ENCODE data around the gene SKP2.

The SKP2 gene

GRCh38 chr5:36206913-36207312 lies 55.0 kb downstream of the SKP2 start:
- Mint-ChIP-seq H3K27ac (no peak overlapping the region), H3K4me3 (no peak overlapping the region)

GRCh38 chr5:36208786-36209185 lies 56.9 kb downstream of the SKP2 start:
- no peaks in the 10 kb centered on the region for H3K9me3 Mint-ChIP-seq
- no peaks in the 10 kb centered on the region for H3K27me3 Mint-ChIP-seq (ENCODE audit: low read depth, poor library complexity)
- no peaks in the 10 kb centered on the region for H3K4me1 Mint-ChIP-seq
- H3K4me3 Mint-ChIP-seq, result no peak overlapping the region
- H3K36me3 Mint-ChIP-seq (ENCODE audit: low read depth), result peaks cover 28% of the 10 kb centered on the region
- H3K27ac Mint-ChIP-seq, result no peak overlapping the region
- DNase-seq, result no peak
- TF ChIP-seq, protein P1, sequence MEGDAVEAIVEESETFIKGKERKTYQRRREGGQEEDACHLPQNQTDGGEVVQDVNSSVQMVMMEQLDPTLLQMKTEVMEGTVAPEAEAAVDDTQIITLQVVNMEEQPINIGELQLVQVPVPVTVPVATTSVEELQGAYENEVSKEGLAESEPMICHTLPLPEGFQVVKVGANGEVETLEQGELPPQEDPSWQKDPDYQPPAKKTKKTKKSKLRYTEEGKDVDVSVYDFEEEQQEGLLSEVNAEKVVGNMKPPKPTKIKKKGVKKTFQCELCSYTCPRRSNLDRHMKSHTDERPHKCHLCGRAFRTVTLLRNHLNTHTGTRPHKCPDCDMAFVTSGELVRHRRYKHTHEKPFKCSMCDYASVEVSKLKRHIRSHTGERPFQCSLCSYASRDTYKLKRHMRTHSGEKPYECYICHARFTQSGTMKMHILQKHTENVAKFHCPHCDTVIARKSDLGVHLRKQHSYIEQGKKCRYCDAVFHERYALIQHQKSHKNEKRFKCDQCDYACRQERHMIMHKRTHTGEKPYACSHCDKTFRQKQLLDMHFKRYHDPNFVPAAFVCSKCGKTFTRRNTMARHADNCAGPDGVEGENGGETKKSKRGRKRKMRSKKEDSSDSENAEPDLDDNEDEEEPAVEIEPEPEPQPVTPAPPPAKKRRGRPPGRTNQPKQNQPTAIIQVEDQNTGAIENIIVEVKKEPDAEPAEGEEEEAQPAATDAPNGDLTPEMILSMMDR (IDR thresholded peaks at IDR 0.05), result no peak

More at GRCh38 chr5:36206913-36207312, 55.0 kb downstream of the SKP2 start:
- TF ChIP-seq, protein P1 (IDR thresholded peaks at IDR 0.05), result no peak
- Mint-ChIP-seq H3K9me3 (no peaks in the 10 kb centered on the region), H3K4me1 (no peaks in the 10 kb centered on the region), H3K27me3 (ENCODE audit: low read depth, poor library complexity) (no peaks in the 10 kb centered on the region), H3K36me3 (ENCODE audit: low read depth) (peaks cover 29% of the 10 kb centered on the region)
- no peak for DNase-seq

GRCh38 chr5:36209664-36210063 lies 57.8 kb downstream of the SKP2 start:
- peaks cover 31% of the 10 kb centered on the region for H3K36me3 Mint-ChIP-seq (ENCODE audit: low read depth)
- no peaks in the 10 kb centered on the region for H3K9me3 Mint-ChIP-seq
- no peak overlapping the region for H3K4me3 Mint-ChIP-seq
- H3K27ac Mint-ChIP-seq, result no peak overlapping the region
- H3K27me3 Mint-ChIP-seq (ENCODE audit: low read depth, poor library complexity), result no peaks in the 10 kb centered on the region
- TF ChIP-seq, protein P1 (IDR thresholded peaks at IDR 0.05), result no peak
- DNase-seq, result no peak
- no peaks in the 10 kb centered on the region for H3K4me1 Mint-ChIP-seq

- Mint-ChIP-seq H3K4me3 (no peak overlapping the region), H3K4me1 (no peaks in the 10 kb centered on the region), H3K36me3 (ENCODE audit: low read depth) (peaks cover 25% of the 10 kb centered on the region), H3K27me3 (ENCODE audit: low read depth, poor library complexity) (no peaks in the 10 kb centered on the region), H3K9me3 (no peaks in the 10 kb centered on the region), H3K27ac (no peak overlapping the region)
- DNase-seq, result no peak
- TF ChIP-seq, protein P1 (IDR thresholded peaks at IDR 0.05), result no peak
Observed at GRCh38 chr5:36214436-36214835, 62.5 kb downstream of the SKP2 start.

- TF ChIP-seq, protein P1 (IDR thresholded peaks at IDR 0.05), result no peak
- peaks cover 35% of the 10 kb centered on the region for H3K36me3 Mint-ChIP-seq (ENCODE audit: low read depth)
- no peak overlapping the region for H3K4me3 Mint-ChIP-seq
- H3K4me1 Mint-ChIP-seq, result no peaks in the 10 kb centered on the region
- no peak overlapping the region for H3K27ac Mint-ChIP-seq
- no peaks in the 10 kb centered on the region for H3K27me3 Mint-ChIP-seq (ENCODE audit: low read depth, poor library complexity)
- no peak for DNase-seq
- H3K9me3 Mint-ChIP-seq, result no peaks in the 10 kb centered on the region
Observed at GRCh38 chr5:36215910-36216309, 64.0 kb downstream of the SKP2 start.

- Mint-ChIP-seq H3K4me3 (no peak overlapping the region), H3K27ac (no peak overlapping the region), H3K36me3 (ENCODE audit: low read depth) (peaks cover 34% of the 10 kb centered on the region), H3K27me3 (ENCODE audit: low read depth, poor library complexity) (no peaks in the 10 kb centered on the region), H3K9me3 (no peaks in the 10 kb centered on the region), H3K4me1 (no peaks in the 10 kb centered on the region)
- TF ChIP-seq, protein P1 (IDR thresholded peaks at IDR 0.05), result no peak
- no peak for DNase-seq
Observed at GRCh38 chr5:36217567-36217966, 65.7 kb downstream of the SKP2 start.
